Measurements from ENCODE around the gene AOPEP.

Gene AOPEP, protein sequence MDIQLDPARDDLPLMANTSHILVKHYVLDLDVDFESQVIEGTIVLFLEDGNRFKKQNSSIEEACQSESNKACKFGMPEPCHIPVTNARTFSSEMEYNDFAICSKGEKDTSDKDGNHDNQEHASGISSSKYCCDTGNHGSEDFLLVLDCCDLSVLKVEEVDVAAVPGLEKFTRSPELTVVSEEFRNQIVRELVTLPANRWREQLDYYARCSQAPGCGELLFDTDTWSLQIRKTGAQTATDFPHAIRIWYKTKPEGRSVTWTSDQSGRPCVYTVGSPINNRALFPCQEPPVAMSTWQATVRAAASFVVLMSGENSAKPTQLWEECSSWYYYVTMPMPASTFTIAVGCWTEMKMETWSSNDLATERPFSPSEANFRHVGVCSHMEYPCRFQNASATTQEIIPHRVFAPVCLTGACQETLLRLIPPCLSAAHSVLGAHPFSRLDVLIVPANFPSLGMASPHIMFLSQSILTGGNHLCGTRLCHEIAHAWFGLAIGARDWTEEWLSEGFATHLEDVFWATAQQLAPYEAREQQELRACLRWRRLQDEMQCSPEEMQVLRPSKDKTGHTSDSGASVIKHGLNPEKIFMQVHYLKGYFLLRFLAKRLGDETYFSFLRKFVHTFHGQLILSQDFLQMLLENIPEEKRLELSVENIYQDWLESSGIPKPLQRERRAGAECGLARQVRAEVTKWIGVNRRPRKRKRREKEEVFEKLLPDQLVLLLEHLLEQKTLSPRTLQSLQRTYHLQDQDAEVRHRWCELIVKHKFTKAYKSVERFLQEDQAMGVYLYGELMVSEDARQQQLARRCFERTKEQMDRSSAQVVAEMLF

GRCh38 chr9:94726495-94727191, at the start of gene AOPEP:
TSS of gene AOPEP (plus strand) at chr9:94726699. CDS start at chr9:94759784, 33,085 bp downstream.
- Mint-ChIP-seq H3K27me3 (no peaks in the 10 kb centered on the region), H3K9me3 (no peaks in the 10 kb centered on the region), H3K36me3 (ENCODE audit: low read depth) (no peaks in the 10 kb centered on the region), H3K4me3 (peak within 1 kb of the TSS; percentile 96), H3K27ac (peak within 1 kb of the TSS; percentile 95), H3K4me1 (ENCODE audit: low read depth) (peaks cover 8% of the 10 kb centered on the region)

- Mint-ChIP-seq H3K36me3 (ENCODE audit: low read depth) (no peaks in the 10 kb centered on the region), H3K4me3 (no peak overlapping the region), H3K9me3 (no peaks in the 10 kb centered on the region), H3K4me1 (ENCODE audit: low read depth) (no peaks in the 10 kb centered on the region), H3K27ac (no peak overlapping the region), H3K27me3 (peaks cover 18% of the 10 kb centered on the region)
Measured at GRCh38 chr9:94677929-94678328, 48.6 kb upstream of the AOPEP start.

DNA sequence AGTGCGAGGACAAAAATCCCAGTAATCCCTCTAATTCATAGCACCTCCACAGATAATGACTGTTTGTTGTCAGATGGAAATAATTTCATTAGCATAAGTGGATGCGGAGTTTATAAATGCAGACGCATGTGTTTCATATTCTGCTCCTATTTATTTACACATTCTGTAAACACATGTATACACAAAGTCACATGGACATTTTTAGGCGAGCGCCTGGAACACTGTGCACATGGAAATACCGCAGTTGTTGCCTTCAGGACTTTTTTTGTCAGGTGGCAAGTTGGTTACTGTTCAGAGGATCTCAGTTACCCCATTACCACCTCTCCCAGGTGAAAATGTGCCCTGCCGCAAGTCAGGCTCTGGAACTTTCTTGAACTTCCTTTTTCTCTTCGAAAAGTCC, 46.9 kb upstream of the AOPEP start:
- Mint-ChIP-seq H3K36me3 (ENCODE audit: low read depth) (no peaks in the 10 kb centered on the region), H3K4me1 (ENCODE audit: low read depth) (no peaks in the 10 kb centered on the region), H3K27ac (no peak overlapping the region), H3K4me3 (no peak overlapping the region), H3K9me3 (no peaks in the 10 kb centered on the region), H3K27me3 (peaks cover 18% of the 10 kb centered on the region)

GRCh38 chr9:94680020-94680419, 46.5 kb upstream of the AOPEP start:
- H3K4me1 Mint-ChIP-seq (ENCODE audit: low read depth): no peaks in the 10 kb centered on the region
- H3K9me3 Mint-ChIP-seq: no peaks in the 10 kb centered on the region
- no peaks in the 10 kb centered on the region for H3K36me3 Mint-ChIP-seq (ENCODE audit: low read depth)
- no peak overlapping the region for H3K27ac Mint-ChIP-seq
- peaks cover 18% of the 10 kb centered on the region for H3K27me3 Mint-ChIP-seq
- H3K4me3 Mint-ChIP-seq: no peak overlapping the region

DNA sequence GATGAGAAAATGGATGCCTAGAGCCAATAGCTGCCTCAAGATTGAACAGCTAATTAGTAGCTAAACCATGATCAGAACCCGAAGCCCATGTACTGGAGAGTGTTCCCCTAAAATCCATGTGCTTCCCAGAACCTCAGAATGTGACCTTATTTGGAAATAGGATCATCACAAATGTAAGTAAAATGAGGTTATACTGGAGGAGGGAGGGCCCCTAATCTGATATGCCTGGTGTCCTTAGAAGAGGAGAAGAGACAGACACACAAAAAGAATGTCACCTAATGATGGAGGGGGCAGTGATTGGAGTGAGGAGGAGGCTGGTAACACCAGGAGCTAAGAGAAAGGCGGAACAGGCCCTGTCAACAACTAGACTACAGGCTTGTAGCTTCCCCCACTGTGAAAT, 45.9 kb upstream of the AOPEP start:
- Mint-ChIP-seq H3K27me3 (peaks cover 19% of the 10 kb centered on the region), H3K36me3 (ENCODE audit: low read depth) (no peaks in the 10 kb centered on the region), H3K9me3 (no peaks in the 10 kb centered on the region), H3K4me3 (no peak overlapping the region), H3K4me1 (ENCODE audit: low read depth) (no peaks in the 10 kb centered on the region), H3K27ac (no peak overlapping the region)

GRCh38 chr9:94681508-94681907, 45.0 kb upstream of the AOPEP start:
- H3K27ac Mint-ChIP-seq: no peak overlapping the region
- peaks cover 24% of the 10 kb centered on the region for H3K27me3 Mint-ChIP-seq
- no peaks in the 10 kb centered on the region for H3K4me1 Mint-ChIP-seq (ENCODE audit: low read depth)
- no peaks in the 10 kb centered on the region for H3K36me3 Mint-ChIP-seq (ENCODE audit: low read depth)
- H3K4me3 Mint-ChIP-seq: no peak overlapping the region
- H3K9me3 Mint-ChIP-seq: no peaks in the 10 kb centered on the region

GRCh38 chr9:94685359-94685758, 41.1 kb upstream of the AOPEP start:
- Mint-ChIP-seq H3K4me3 (no peak overlapping the region), H3K9me3 (no peaks in the 10 kb centered on the region), H3K27me3 (peaks cover 16% of the 10 kb centered on the region), H3K4me1 (ENCODE audit: low read depth) (no peaks in the 10 kb centered on the region), H3K36me3 (ENCODE audit: low read depth) (no peaks in the 10 kb centered on the region), H3K27ac (no peak overlapping the region)

GRCh38 chr9:94687451-94687850, 39.0 kb upstream of the AOPEP start:
- Mint-ChIP-seq H3K9me3 (no peaks in the 10 kb centered on the region), H3K27ac (no peak overlapping the region), H3K27me3 (peaks cover 21% of the 10 kb centered on the region), H3K4me1 (ENCODE audit: low read depth) (no peaks in the 10 kb centered on the region), H3K4me3 (no peak overlapping the region), H3K36me3 (ENCODE audit: low read depth) (no peaks in the 10 kb centered on the region)

- Mint-ChIP-seq H3K4me3 (no peak overlapping the region), H3K4me1 (ENCODE audit: low read depth) (no peaks in the 10 kb centered on the region), H3K27ac (no peak overlapping the region)
Measured at GRCh38 chr9:94690344-94690743, 36.2 kb upstream of the AOPEP start.

GRCh38 chr9:94692601-94693000, 33.9 kb upstream of the AOPEP start:
- no peaks in the 10 kb centered on the region for H3K9me3 Mint-ChIP-seq
- H3K4me3 Mint-ChIP-seq: no peak overlapping the region
- H3K36me3 Mint-ChIP-seq (ENCODE audit: low read depth): no peaks in the 10 kb centered on the region
- no peaks in the 10 kb centered on the region for H3K4me1 Mint-ChIP-seq (ENCODE audit: low read depth)
- peaks cover 20% of the 10 kb centered on the region for H3K27me3 Mint-ChIP-seq
- no peak overlapping the region for H3K27ac Mint-ChIP-seq

More at GRCh38 chr9:94690344-94690743, 36.2 kb upstream of the AOPEP start:
- no peaks in the 10 kb centered on the region for H3K36me3 Mint-ChIP-seq (ENCODE audit: low read depth)
- H3K27me3 Mint-ChIP-seq: peaks cover 21% of the 10 kb centered on the region
- H3K9me3 Mint-ChIP-seq: no peaks in the 10 kb centered on the region

DNA sequence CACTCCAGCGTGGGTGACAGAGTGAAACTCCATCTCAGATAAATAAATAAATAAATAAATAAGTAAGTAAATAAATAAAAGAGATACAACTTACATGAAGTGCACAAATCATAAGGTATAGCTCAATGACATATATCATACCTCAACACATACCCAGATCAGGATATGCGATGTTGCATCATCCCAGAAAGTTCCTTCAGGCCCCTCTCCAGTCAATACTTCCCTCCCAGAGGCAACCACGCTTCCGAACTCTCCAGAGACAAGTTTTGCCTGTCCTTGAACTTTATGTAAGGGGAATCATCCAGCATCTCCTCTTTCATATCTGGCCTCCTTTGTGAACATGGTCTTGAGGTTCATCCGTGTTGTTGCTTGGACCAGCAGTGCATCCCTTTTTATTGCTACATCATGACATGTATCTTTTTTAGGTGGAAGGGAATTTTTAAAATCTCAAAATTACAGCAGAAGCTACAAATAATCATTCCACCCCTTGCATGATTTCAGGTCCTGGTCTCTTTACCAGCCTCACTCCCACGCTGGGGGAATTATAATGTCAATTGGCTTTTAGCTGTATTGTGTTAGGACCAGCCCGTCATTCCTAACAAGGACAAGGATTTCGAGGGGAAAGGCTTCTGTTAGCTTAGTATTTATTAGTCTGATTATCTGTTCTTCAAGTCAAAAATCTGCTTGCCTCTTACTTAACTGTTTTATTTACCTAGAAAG, 32.9 kb upstream of the AOPEP start:
- Mint-ChIP-seq H3K36me3 (ENCODE audit: low read depth) (no peaks in the 10 kb centered on the region), H3K9me3 (no peaks in the 10 kb centered on the region), H3K27ac (no peak overlapping the region), H3K4me3 (no peak overlapping the region), H3K27me3 (peaks cover 20% of the 10 kb centered on the region), H3K4me1 (ENCODE audit: low read depth) (no peaks in the 10 kb centered on the region)

DNA sequence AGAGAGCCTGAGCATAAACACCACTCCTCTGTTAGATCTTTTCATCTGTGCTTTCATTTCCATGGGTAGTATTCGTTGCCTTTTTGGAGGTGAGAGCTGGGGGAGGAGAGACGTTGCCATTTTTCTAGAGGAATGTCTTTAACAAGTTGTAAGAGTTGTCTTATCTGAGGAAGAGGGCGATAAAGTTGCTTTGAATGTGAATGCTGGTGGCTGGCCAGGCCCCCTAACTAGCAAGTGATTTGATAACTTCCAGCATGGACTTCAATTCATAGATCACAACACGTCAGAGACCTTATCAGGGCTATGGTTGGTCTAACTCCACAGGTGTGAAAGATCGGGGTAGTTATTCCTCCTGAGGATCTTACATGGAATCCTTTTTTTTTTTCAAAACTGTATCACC, 30.0 kb upstream of the AOPEP start:
- H3K27ac Mint-ChIP-seq: no peak overlapping the region
- no peaks in the 10 kb centered on the region for H3K4me1 Mint-ChIP-seq (ENCODE audit: low read depth)
- peaks cover 10% of the 10 kb centered on the region for H3K27me3 Mint-ChIP-seq
- no peaks in the 10 kb centered on the region for H3K36me3 Mint-ChIP-seq (ENCODE audit: low read depth)
- no peaks in the 10 kb centered on the region for H3K9me3 Mint-ChIP-seq
- no peak overlapping the region for H3K4me3 Mint-ChIP-seq

- peaks cover 8% of the 10 kb centered on the region for H3K27me3 Mint-ChIP-seq
- no peaks in the 10 kb centered on the region for H3K9me3 Mint-ChIP-seq
- no peak overlapping the region for H3K4me3 Mint-ChIP-seq
- H3K36me3 Mint-ChIP-seq (ENCODE audit: low read depth): no peaks in the 10 kb centered on the region
- no peak overlapping the region for H3K27ac Mint-ChIP-seq
- H3K4me1 Mint-ChIP-seq (ENCODE audit: low read depth): no peaks in the 10 kb centered on the region
Measured at GRCh38 chr9:94697972-94698581, 28.4 kb upstream of the AOPEP start.

GRCh38 chr9:94699715-94700373, 26.7 kb upstream of the AOPEP start:
- Mint-ChIP-seq H3K27ac (no peak overlapping the region), H3K4me3 (no peak overlapping the region), H3K9me3 (no peaks in the 10 kb centered on the region), H3K36me3 (ENCODE audit: low read depth) (no peaks in the 10 kb centered on the region), H3K27me3 (peaks cover 12% of the 10 kb centered on the region), H3K4me1 (ENCODE audit: low read depth) (no peaks in the 10 kb centered on the region)

Data from stimulated activated naive CD8-positive, alpha-beta T cell treated with anti-CD3 and anti-CD28 coated beads, Interleukin-15, Interleukin-2, amounts not matched to agents 100 ng/mL and 50 ng/mL, for 24 hours (primary cell).